ENCODE data around the gene FAM53A. TPM values are rescaled to one million over a fixed set of nuclear protein-coding genes. Genes with fewer than 3 reads are reported as not detected.

FAM53A gene
- total and polyA plus RNA-seq, 2 of the 13 experiments (the other 11 are each of a cell fraction or from before 2014, with no cell fraction given) = 0.48 to 1.1 TPM

DNA sequence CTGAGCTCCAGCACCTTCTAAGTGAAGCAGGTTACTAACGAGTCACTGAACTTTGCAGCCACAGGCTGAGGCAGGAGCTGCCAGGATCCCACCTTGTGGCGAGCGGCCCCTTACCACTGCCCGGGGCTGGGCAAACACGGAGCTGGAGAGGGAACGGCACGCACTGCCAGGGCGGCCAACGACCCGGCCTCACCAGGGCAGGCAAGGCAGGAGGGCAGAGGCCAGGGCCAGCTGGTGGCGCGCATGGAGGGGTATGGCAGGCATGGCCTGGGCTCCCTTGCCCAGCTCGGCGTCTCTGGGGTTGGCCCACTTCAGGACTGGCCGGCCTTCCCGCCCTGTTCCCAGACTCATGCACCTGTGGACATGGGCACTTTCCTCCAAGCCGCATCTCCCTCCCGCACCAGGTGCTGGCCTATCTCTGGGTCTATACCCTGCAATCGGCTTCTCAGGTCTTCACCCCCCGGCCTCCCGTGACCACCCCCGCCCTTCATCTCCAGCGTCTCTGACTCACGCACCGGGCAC, 64.9 kb downstream of the FAM53A start:
- ChIA-PET CTCF (ENCODE audit: low intra/inter-chr PET ratio, low total read pairs) (no interaction called here), POLR2A (no interaction called here)
- Histone ChIP-seq H3K9me3 (ENCODE audit: low read length) (no peaks in the 10 kb centered on the region), H3K9ac (ENCODE audit: insufficient read depth, low read depth, low read length) (no peak overlapping the region), H3K27ac (ENCODE audit: extremely low read length, insufficient read depth, low read length) (no peak overlapping the region), H3K4me3 (replicated peaks in 1 of 3; ENCODE audit: insufficient read depth in 1 of 3, low read depth in 2 of 3, low read length in 3 of 3) (no peak overlapping the region), H3K4me1 (ENCODE audit: insufficient read depth, low read length) (no peaks in the 10 kb centered on the region), H3K27me3 (ENCODE audit: control insufficient read depth in 1 of 2, insufficient read depth in 2 of 2, low read length in 2 of 2) (peaks cover 1 to 37% of the 10 kb centered on the region in 2 experiments; a peak in 4 of 5 replicates), H4K20me1 (ENCODE audit: insufficient read depth, low read length) (no peaks in the 10 kb centered on the region), H2AFZ (ENCODE audit: low read length) (no peak overlapping the region), H3K79me2 (ENCODE audit: insufficient read depth, low read length) (no peaks in the 10 kb centered on the region), H3K4me2 (ENCODE audit: low read depth, low read length) (no peak overlapping the region), H3K36me3 (replicated peaks in 1 of 2; ENCODE audit: control insufficient read depth in 1 of 2, insufficient read depth in 2 of 2, low read length in 2 of 2) (no peaks in the 10 kb centered on the region)
- in situ Hi-C loops (cut with HindIII; ENCODE audit: extremely low pct_ligation_motif_present, low pct_unique_long_range_greater_than_20kb) (no loop called here), intact Hi-C loops (cut with micrococcal nuclease; ENCODE audit: unreplicated experiment) (no loop called here)
- WGBS (ENCODE audit: low lambda C conversion rate) = 42% methylated on average over 9 of the region's 25 CpGs
- DNase-seq (ENCODE audit: low spot score) (no peak), ATAC-seq (no peak), FAIRE-seq (no peak)
- no TSS peak for BruUV-seq (replicated peaks)
- TF ChIP-seq, protein P1, sequence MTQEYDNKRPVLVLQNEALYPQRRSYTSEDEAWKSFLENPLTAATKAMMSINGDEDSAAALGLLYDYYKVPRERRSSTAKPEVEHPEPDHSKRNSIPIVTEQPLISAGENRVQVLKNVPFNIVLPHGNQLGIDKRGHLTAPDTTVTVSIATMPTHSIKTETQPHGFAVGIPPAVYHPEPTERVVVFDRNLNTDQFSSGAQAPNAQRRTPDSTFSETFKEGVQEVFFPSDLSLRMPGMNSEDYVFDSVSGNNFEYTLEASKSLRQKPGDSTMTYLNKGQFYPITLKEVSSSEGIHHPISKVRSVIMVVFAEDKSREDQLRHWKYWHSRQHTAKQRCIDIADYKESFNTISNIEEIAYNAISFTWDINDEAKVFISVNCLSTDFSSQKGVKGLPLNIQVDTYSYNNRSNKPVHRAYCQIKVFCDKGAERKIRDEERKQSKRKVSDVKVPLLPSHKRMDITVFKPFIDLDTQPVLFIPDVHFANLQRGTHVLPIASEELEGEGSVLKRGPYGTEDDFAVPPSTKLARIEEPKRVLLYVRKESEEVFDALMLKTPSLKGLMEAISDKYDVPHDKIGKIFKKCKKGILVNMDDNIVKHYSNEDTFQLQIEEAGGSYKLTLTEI (CRISPR knock-in tag; conservative IDR thresholded peaks at IDR 0.05) = no peak
- TF ChIP-seq, protein P2, sequence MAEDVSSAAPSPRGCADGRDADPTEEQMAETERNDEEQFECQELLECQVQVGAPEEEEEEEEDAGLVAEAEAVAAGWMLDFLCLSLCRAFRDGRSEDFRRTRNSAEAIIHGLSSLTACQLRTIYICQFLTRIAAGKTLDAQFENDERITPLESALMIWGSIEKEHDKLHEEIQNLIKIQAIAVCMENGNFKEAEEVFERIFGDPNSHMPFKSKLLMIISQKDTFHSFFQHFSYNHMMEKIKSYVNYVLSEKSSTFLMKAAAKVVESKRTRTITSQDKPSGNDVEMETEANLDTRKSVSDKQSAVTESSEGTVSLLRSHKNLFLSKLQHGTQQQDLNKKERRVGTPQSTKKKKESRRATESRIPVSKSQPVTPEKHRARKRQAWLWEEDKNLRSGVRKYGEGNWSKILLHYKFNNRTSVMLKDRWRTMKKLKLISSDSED (CRISPR knock-in tag; IDR thresholded peaks at IDR 0.05) = no peak
- TF ChIP-seq, protein P3, sequence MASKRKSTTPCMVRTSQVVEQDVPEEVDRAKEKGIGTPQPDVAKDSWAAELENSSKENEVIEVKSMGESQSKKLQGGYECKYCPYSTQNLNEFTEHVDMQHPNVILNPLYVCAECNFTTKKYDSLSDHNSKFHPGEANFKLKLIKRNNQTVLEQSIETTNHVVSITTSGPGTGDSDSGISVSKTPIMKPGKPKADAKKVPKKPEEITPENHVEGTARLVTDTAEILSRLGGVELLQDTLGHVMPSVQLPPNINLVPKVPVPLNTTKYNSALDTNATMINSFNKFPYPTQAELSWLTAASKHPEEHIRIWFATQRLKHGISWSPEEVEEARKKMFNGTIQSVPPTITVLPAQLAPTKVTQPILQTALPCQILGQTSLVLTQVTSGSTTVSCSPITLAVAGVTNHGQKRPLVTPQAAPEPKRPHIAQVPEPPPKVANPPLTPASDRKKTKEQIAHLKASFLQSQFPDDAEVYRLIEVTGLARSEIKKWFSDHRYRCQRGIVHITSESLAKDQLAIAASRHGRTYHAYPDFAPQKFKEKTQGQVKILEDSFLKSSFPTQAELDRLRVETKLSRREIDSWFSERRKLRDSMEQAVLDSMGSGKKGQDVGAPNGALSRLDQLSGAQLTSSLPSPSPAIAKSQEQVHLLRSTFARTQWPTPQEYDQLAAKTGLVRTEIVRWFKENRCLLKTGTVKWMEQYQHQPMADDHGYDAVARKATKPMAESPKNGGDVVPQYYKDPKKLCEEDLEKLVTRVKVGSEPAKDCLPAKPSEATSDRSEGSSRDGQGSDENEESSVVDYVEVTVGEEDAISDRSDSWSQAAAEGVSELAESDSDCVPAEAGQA (IDR thresholded peaks at IDR 0.05; ENCODE audit: low read depth) = no peak
- TF ChIP-seq, protein P3 (CRISPR knock-in tag; IDR thresholded peaks at IDR 0.05; ENCODE audit: borderline replicate concordance) = no peak
- TF ChIP-seq ATF7 (IDR thresholded peaks at IDR 0.05) (no peak), ATF7 (CRISPR knock-in tag; IDR thresholded peaks at IDR 0.05) (no peak), TSC22D2 (CRISPR knock-in tag; IDR thresholded peaks at IDR 0.05; ENCODE audit: borderline replicate concordance) (no peak), CEBPG (CRISPR knock-in tag; IDR thresholded peaks at IDR 0.05) (no peak), ZNF431 (CRISPR knock-in tag; IDR thresholded peaks at IDR 0.05; ENCODE audit: borderline replicate concordance, low read depth) (no peak), MXI1 (IDR thresholded peaks at IDR 0.05; ENCODE audit: borderline replicate concordance, low read depth, low read length) (no peak), TBP (CRISPR knock-in tag; IDR thresholded peaks at IDR 0.05) (no peak), GTF3A (CRISPR knock-in tag; conservative IDR thresholded peaks at IDR 0.05) (no peak)
- TF ChIP-seq, protein P4, sequence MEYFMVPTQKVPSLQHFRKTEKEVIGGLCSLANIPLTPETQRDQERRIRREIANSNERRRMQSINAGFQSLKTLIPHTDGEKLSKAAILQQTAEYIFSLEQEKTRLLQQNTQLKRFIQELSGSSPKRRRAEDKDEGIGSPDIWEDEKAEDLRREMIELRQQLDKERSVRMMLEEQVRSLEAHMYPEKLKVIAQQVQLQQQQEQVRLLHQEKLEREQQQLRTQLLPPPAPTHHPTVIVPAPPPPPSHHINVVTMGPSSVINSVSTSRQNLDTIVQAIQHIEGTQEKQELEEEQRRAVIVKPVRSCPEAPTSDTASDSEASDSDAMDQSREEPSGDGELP (IDR thresholded peaks at IDR 0.05; ENCODE audit: borderline replicate concordance, low read depth) = no peak

All from HepG2 (cell line).